ENCODE results near the gene BMAL1.

The BMAL1 gene

DNA sequence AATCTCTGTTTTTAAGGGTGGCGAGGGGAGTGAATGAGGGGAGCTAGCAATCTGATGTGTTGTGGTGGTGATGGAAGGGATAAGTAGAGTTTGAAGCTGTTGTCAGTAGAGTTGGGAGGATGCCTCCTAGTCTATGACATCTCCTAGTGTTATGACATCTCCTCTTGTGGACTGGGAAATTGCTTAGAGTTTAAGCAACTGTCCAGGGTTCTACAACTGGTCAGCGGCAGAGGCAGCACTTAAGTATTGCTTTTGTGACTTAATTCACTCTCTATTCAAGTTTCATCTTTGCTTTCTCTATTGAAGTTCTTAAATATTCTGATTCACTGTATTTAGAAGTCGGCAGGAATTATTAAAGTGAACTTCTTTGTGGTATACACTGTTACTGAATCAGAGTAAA lies 13.8 kb downstream of the BMAL1 start:
- no peak for DNase-seq (ENCODE audit: low spot score)

GRCh38 chr11:13291800-13292199 lies 14.2 kb downstream of the BMAL1 start:
- DNase-seq (ENCODE audit: low spot score): no peak

- no peak for DNase-seq (ENCODE audit: low spot score)
Measured at GRCh38 chr11:13292970-13293369, 15.4 kb downstream of the BMAL1 start.

DNA sequence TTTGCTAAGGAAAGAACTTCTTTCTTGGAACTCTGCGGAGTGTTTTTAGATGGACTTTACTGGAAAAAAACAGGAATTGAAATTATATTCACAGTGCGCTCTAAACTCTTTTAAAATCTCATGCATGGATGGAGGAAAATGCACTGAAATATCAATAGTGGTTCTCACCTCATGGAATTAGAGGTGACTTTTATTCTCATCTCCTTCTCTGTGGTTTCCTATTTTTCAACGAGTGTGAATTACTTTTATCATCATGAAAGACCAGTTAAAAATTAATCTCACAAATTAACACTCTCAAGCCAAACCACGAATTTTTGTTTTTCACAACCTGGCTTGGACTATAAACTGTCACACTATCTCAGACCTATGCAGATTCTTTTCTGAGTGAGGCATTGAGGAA lies 16.6 kb downstream of the BMAL1 start:
- no peak for DNase-seq (ENCODE audit: low spot score)

DNA sequence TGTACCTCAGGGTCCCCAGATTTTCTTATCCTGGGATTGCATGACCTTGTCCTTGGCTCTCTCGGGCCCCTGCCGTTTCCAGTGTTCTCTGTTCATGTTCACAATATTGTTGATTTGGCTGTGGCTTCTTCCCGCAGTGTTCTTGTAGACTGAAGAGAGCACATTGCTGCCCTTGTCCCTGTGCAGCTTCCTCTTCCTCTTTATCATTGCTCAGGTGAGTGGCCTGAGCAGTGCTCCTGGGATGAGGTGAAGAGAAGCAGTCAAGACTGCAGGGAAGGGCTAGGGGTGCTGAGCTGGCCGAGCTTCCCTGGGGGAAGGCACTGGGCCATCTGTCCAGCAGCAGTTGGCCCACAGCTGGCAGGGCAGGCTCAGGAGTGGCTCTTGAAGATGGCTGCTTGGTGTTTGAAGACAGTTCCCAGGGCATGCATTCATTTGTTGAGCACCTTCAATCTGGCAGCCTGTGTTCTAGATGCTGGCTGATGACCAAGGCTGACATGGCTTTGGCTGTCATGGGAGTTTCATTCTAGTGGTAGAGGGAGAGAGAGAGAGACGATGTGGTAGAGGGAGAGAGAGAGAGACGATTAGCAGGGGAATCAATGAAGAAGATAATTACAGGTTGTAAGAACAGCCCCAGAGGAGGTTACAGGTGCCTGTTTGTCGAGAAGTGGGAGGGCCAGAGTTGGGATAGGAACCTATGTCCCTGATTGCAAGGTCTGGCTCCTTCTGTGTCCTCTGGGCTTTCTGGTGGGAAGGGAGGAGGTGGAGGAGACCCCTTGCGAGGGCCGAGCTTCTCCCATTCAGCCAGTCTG lies 17.4 kb downstream of the BMAL1 start:
- DNase-seq (ENCODE audit: low spot score): no peak

GRCh38 chr11:13297308-13297916 lies 19.8 kb downstream of the BMAL1 start:
- DNase-seq (ENCODE audit: low spot score): no peak

DNA sequence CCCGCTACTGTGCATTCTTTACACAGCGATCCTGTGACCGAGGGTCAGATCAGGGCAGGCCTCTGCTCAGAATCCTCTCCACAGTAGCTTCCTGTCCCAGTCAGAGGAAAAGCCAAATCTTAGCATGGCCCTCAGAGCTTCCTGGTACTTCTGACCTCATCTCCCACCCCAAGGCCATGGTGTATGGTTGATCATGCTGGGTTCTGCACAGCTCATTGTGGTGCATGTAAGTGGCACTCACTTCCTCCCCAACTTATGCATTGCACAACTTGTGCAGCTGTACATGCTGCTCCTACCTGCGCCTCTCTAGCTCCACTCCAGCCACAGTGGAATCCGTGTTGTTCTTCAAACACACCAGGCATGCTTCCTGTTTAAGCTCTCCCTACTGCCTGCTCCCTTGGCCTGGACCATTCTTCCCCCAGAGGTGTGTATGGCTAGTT lies 20.3 kb downstream of the BMAL1 start:
- DNase-seq (ENCODE audit: low spot score): no peak

DNA sequence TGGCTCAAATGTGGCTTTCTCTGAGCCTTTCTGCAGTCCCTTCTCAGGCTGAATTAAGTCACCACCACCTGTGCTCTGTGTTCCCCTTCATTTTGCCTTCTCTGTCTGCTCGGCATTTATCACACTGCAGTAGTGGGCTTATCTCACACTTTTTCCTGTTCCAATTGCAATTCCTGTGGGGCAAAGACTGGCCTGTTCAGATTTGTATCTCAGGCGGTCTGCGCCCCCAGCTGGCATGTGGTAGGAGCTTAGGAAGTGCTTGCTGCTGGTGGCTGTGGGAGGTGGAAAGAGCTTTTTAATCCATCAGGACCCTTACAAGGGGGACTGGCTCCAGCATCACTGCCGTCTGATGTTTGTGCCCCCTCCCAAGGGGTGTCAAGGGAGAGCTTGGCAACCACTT lies 21.2 kb downstream of the BMAL1 start:
- DNase-seq (ENCODE audit: low spot score): no peak

DNA sequence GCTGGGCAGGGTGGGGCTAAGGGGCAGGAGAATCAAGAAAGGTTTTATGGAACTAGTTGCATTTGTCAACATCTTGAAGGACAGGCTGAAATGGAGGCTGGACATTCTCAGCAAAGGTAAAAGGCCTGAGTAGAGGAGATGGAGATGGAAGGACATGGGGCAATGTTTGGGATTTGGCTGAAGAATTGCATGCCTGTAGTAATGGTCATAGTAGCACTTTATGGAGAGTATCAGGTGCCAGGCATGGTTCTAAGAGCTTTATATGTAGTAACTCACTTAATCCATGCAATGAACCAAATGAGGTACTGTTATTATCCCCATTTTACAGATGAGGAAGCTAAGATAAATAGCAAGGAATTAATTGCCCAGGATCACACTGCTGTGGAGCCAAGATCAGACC lies 23.9 kb downstream of the BMAL1 start:
- no peak for DNase-seq (ENCODE audit: low spot score)

GRCh38 chr11:13302420-13302958 lies 24.9 kb downstream of the BMAL1 start:
- no peak for DNase-seq (ENCODE audit: low spot score)

- no peak for DNase-seq (ENCODE audit: low spot score)
Measured at GRCh38 chr11:13303668-13304649, 26.4 kb downstream of the BMAL1 start.

- DNase-seq (ENCODE audit: low spot score): no peak
Measured at GRCh38 chr11:13304655-13305335, 27.2 kb downstream of the BMAL1 start.

GRCh38 chr11:13308704-13309103 lies 31.1 kb downstream of the BMAL1 start:
- DNase-seq (ENCODE audit: low spot score): no peak

- no peak for DNase-seq (ENCODE audit: low spot score)
Measured at GRCh38 chr11:13309156-13309555, 31.6 kb downstream of the BMAL1 start.

- DNase-seq (ENCODE audit: low spot score): no peak
Measured at GRCh38 chr11:13310443-13310842, 32.9 kb downstream of the BMAL1 start.

GRCh38 chr11:13311570-13311969 lies 34.0 kb downstream of the BMAL1 start:
- no peak for DNase-seq (ENCODE audit: low spot score)

DNA sequence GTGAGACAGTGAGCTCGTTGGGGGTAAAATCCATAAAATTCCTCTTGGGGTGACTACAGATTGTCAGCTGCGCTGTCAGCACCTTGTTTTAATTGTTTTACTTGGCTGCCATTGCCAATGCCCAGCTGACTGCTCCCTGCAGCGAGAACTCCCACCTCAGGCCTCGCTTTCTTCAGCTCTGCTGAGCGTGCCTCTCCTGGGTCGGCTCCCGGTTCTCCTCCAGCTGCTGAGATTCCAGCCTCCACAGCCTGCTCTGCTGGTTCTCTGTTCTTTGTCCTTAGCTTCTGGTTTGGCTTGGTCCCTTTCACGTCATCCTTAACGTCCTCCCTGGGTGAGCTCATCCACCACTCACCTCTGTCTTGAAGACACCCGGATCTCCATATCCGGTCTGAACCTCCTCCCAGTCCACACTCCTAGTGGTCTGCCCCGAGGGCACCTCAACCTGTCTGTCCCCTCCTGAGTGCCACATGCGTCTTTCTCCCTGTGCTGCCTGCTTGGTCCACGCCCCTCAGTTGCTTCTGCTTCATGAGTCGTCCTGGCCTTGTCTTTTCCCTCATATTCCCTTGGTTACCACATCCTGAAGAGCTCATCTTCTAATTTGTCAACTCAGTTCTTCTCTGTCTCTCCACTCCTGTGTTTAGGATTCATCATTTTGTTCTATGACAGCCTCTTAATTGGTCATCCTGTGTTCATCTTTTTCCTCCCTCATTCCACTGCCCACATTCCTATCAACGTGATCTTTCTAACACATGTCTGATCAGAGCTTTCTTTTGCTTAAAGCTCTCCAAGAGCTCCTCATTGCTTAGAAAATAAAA lies 35.6 kb downstream of the BMAL1 start:
- no peak for DNase-seq (ENCODE audit: low spot score)

- DNase-seq (ENCODE audit: low spot score): no peak
Measured at GRCh38 chr11:13314676-13315394, 37.2 kb downstream of the BMAL1 start.

- no peak for DNase-seq (ENCODE audit: low spot score)
Measured at GRCh38 chr11:13315517-13316432, 38.2 kb downstream of the BMAL1 start.

All from HuH-7.5 (cell line).